ENCODE results near the gene SERPIND1.

Gene SERPIND1

GRCh38 chr22:20834206-20834605 lies 60.3 kb downstream of the SERPIND1 start:
- Histone ChIP-seq H2BK12ac (ENCODE audit: low read length in 2 of 2) (no peak overlapping the region), H3K9me3 (ENCODE audit: control insufficient read depth, low read length) (no peaks in the 10 kb centered on the region), H3K4me1 (ENCODE audit: control insufficient read depth, insufficient read depth, low read depth, low read length) (peaks cover 5% of the 10 kb centered on the region), H3K4me2 (ENCODE audit: low read length, poor library complexity, severe bottlenecking) (no peak overlapping the region), H2BK120ac (ENCODE audit: low read depth, low read length) (no peak overlapping the region), H3K79me1 (replicated peaks; ENCODE audit: low read length, poor library complexity, severe bottlenecking) (peaks cover 19% of the 10 kb centered on the region), H3K23ac (ENCODE audit: low read length in 2 of 2) (no peak overlapping the region), H3K14ac (ENCODE audit: low read length in 2 of 2) (no peak overlapping the region), H4K8ac (ENCODE audit: low read length) (no peak overlapping the region), H3K27me3 (ENCODE audit: control insufficient read depth in 1 of 2, insufficient read depth in 1 of 2, low read length in 2 of 2) (no peaks in the 10 kb centered on the region), H3K18ac (ENCODE audit: low read depth in 1 of 2, low read length in 2 of 2) (no peak overlapping the region), H2AK5ac (ENCODE audit: low read length, severe bottlenecking) (no peak overlapping the region), H4K91ac (ENCODE audit: low read length) (no peak overlapping the region), H3K4me3 (ENCODE audit: insufficient read depth in 1 of 2, low read depth in 1 of 2, low read length in 2 of 2) (no peak overlapping the region), H2BK5ac (ENCODE audit: low read depth, low read length, poor library complexity, severe bottlenecking) (no peak overlapping the region), H3K27ac (ENCODE audit: low read length, poor library complexity, severe bottlenecking) (no peak overlapping the region), H3K4ac (ENCODE audit: low read depth in 1 of 2, low read length in 2 of 2) (no peak overlapping the region), H2BK15ac (ENCODE audit: low read depth, poor library complexity, severe bottlenecking) (no peak overlapping the region), H3K36me3 (ENCODE audit: control insufficient read depth in 1 of 2, insufficient read depth in 2 of 2, low read depth in 1 of 2, low read length in 2 of 2) (peaks cover 20 to 46% of the 10 kb centered on the region in 2 experiments), H3K9ac (ENCODE audit: low read length) (no peak overlapping the region), H2AFZ (ENCODE audit: low read depth, low read length) (no peak overlapping the region)
- 95% methylated on average over 2 of the region's 3 CpGs for WGBS
- DNase-seq: no peak

DNA sequence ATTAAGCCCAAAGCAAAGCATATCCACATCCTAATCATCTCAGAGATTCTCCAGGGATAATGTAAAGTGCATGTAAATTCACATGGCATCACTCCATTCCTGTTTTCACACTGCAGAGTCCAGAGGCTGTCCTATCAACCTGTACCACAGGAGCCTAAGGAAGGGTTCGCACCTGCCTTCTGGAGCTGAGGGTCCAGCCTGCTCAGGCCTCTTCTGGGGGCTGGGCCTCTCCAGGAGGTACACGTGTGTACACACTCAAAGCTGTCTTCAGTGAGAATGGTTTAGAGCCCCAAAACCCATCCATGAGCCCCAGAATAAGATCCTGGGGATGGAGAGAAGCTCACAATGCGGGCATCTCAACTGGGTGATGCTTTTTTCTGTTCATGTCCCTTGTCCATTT lies 60.8 kb downstream of the SERPIND1 start:
- no peak overlapping the region for H3K4me3 ChIP-seq (ENCODE audit: insufficient read depth in 1 of 2, low read depth in 1 of 2, low read length in 2 of 2)
- H3K36me3 ChIP-seq (ENCODE audit: control insufficient read depth in 1 of 2, insufficient read depth in 2 of 2, low read depth in 1 of 2, low read length in 2 of 2): peaks cover 20 to 40% of the 10 kb centered on the region in 2 experiments
- no peaks in the 10 kb centered on the region for H3K27me3 ChIP-seq (ENCODE audit: control insufficient read depth in 1 of 2, insufficient read depth in 1 of 2, low read length in 2 of 2)
- H2BK15ac ChIP-seq (ENCODE audit: low read depth, poor library complexity, severe bottlenecking): no peak overlapping the region
- no peak overlapping the region for H4K91ac ChIP-seq (ENCODE audit: low read length)
- H3K9me3 ChIP-seq (ENCODE audit: control insufficient read depth, low read length): no peaks in the 10 kb centered on the region
- H2BK5ac ChIP-seq (ENCODE audit: low read depth, low read length, poor library complexity, severe bottlenecking): no peak overlapping the region
- peaks cover 20% of the 10 kb centered on the region for H3K79me1 ChIP-seq (replicated peaks; ENCODE audit: low read length, poor library complexity, severe bottlenecking)
- no peak overlapping the region for H3K18ac ChIP-seq (ENCODE audit: low read depth in 1 of 2, low read length in 2 of 2)
- no peak overlapping the region for H2BK120ac ChIP-seq (ENCODE audit: low read depth, low read length)
- H3K4me1 ChIP-seq (ENCODE audit: control insufficient read depth, insufficient read depth, low read depth, low read length): peaks cover 5% of the 10 kb centered on the region
- no peak overlapping the region for H2AFZ ChIP-seq (ENCODE audit: low read depth, low read length)
- 97% methylated on average over 3 of the region's 3 CpGs for WGBS
- no peak overlapping the region for H2BK12ac ChIP-seq (ENCODE audit: low read length in 2 of 2)
- DNase-seq: no peak
- no peak overlapping the region for H3K4ac ChIP-seq (ENCODE audit: low read depth in 1 of 2, low read length in 2 of 2)
- H3K27ac ChIP-seq (ENCODE audit: low read length, poor library complexity, severe bottlenecking): no peak overlapping the region
- H4K8ac ChIP-seq (ENCODE audit: low read length): no peak overlapping the region
- no peak overlapping the region for H3K4me2 ChIP-seq (ENCODE audit: low read length, poor library complexity, severe bottlenecking)
- H2AK5ac ChIP-seq (ENCODE audit: low read length, severe bottlenecking): no peak overlapping the region
- no peak overlapping the region for H3K9ac ChIP-seq (ENCODE audit: low read length)
- H3K14ac ChIP-seq (ENCODE audit: low read length in 2 of 2): no peak overlapping the region
- no peak overlapping the region for H3K23ac ChIP-seq (ENCODE audit: low read length in 2 of 2)

All from mesenchymal stem cell (in vitro differentiated cells and primary cell).